ENCODE measurements around the gene SELENON.

SELENON gene

DNA sequence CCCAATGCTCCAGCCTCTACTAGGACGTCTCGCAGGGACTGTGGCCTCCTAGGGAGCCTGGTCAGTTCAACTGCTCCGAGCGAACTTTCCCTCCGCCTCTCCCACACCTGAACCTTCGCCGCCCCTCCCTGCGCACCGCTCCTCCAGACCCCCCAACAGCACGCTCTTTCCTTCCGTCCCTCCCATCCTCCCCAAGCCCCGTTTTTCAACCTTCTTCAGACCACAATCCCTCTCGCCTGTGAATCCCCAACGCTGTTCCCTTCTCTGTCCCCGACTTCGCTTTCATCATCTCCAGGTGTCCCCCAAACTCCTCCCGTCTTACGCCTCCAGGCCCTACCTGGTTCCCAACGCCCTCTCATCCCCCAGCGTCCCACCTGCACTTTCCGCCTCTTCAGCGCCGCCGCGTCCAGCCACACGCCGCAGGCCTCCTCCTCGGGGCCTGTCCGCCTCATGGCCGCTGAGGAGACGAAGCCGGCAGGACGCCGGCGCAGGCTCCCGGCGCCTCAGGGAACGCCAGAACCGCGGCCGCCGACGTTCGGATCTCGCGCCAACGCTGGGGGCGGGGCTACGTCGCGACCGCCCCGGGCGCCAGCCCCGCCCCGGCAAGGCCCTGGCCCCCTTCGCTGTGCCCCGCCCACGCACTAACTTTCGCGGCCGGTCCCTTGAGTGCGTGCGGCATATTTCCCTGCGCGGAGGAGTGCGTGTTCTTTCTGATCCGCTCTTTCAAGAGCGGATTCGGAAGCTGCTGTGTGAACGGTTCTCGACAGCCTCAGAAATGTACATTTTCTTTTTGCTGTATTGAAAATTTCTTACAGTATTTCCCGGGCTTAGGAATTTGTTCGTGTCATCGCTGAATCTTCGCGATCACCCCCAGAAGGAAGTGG lies 59.2 kb downstream of the SELENON start, which contains the start of gene AUNIP:
TSS of gene AUNIP (minus strand) at position 552 of the 884 bp plus-strand sequence. CDS start at position 452, 100 bp downstream.
- Histone ChIP-seq H3K79me2 (ENCODE audit: insufficient read depth, low read length) (peaks cover 14% of the 10 kb centered on the region), H2AFZ (ENCODE audit: low read length) (peak within 1 kb of the TSS; percentile 68; the same call in 1 of the 2 replicates)

DNA sequence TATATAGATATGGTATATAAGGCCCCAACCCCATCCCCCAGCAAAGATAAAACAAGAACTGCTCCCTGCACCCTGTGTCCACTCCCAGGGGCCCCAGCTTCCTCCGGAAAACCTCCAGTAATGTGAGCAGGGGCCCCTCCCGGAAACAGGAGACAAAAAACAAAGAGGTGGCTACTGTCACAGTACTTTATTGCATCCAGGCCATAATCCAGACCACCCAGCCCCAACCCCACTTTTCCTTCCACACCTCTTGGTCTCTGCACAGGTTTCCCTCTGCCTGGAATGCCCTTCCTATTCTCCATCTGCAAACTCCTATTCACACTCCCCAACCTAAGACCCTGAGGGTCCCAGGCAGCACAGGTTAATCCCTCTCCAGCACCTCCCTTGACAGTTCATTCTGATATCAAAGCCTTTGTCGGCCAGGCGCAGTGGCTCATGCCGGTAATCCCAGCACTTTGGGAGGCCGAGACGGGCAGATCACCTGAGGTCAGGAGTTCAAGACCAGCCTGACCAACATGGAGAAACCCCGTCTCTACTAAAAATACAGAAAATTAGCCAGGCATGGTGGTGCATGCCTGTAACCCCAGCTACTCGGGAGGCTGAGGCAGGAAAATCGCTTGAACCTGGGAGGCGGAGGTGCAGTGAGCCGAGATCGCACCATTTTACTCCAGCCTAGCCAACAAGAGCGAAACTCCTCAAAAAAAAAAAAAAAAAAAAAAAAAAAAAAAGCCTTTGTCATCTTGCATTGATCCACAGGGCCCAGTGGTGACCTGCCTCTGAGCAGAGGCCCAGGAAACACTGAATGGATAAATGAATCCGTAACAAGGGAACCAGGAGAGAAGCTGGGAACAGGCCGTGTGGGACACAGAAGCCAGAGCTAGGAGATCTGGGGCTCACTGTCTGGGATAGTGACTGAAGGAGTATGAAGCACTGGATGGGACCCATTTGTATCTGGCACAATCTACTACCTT lies 61.6 kb downstream of the SELENON start:
- no peaks in the 10 kb centered on the region; the same call in 1 of the 2 replicates for H3K36me3 ChIP-seq (ENCODE audit: insufficient read depth, low read length)
- no peak overlapping the region for H3K4me2 ChIP-seq (ENCODE audit: low read length)
- H3K27me3 ChIP-seq (ENCODE audit: insufficient read depth, low read length) = no peaks in the 10 kb centered on the region
- H4K20me1 ChIP-seq (ENCODE audit: insufficient read depth, low read length) = no peaks in the 10 kb centered on the region
- no peak overlapping the region for H3K27ac ChIP-seq (ENCODE audit: low read depth, low read length, poor library complexity, severe bottlenecking)
- no peaks in the 10 kb centered on the region for H3F3A ChIP-seq (ENCODE audit: insufficient read depth, low read length)
- H3K79me2 ChIP-seq (ENCODE audit: insufficient read depth, low read length) = peaks cover 10% of the 10 kb centered on the region
- H3K9ac ChIP-seq (ENCODE audit: low read length) = no peak overlapping the region
- no peaks in the 10 kb centered on the region for H3K9me3 ChIP-seq (ENCODE audit: low read length)
- no peak for TF ChIP-seq EZH2 (IDR thresholded peaks at IDR 0.05; ENCODE audit: borderline replicate concordance, low read length)
- TF ChIP-seq CTCF (IDR thresholded peaks at IDR 0.05; ENCODE audit: low read length) = no peak
- H2AFZ ChIP-seq (ENCODE audit: low read length) = no peak overlapping the region
- peaks cover 13% of the 10 kb centered on the region for H3K4me1 ChIP-seq (ENCODE audit: insufficient read depth, low read length, severe bottlenecking)
- no peaks in the 10 kb centered on the region for H3K9me2 ChIP-seq (ENCODE audit: low read depth, low read length)
- no peak overlapping the region for H3K4me3 ChIP-seq (ENCODE audit: low read depth, low read length, poor library complexity, severe bottlenecking)

More for the DNA sequence above, 59.2 kb downstream of the SELENON start, which contains the start of gene AUNIP:
- TF ChIP-seq CTCF (IDR thresholded peaks at IDR 0.05; ENCODE audit: low read length) (no peak), EZH2 (IDR thresholded peaks at IDR 0.05; ENCODE audit: borderline replicate concordance, low read length) (no peak)
- H3K9ac ChIP-seq (ENCODE audit: low read length) = peak within 1 kb of the TSS; percentile 93
- H3K27me3 ChIP-seq (ENCODE audit: insufficient read depth, low read length) = no peaks in the 10 kb centered on the region
- no peaks in the 10 kb centered on the region for H3K9me3 ChIP-seq (ENCODE audit: low read length)
- H3F3A ChIP-seq (ENCODE audit: insufficient read depth, low read length) = no peaks in the 10 kb centered on the region
- H3K27ac ChIP-seq (ENCODE audit: low read depth, low read length, poor library complexity, severe bottlenecking) = peak within 1 kb of the TSS; percentile 20
- H3K4me2 ChIP-seq (ENCODE audit: low read length) = peak within 1 kb of the TSS; percentile 100
- no peaks in the 10 kb centered on the region for H4K20me1 ChIP-seq (ENCODE audit: insufficient read depth, low read length)
- H3K4me1 ChIP-seq (ENCODE audit: insufficient read depth, low read length, severe bottlenecking) = peaks cover 13% of the 10 kb centered on the region
- H3K36me3 ChIP-seq (ENCODE audit: insufficient read depth, low read length) = no peaks in the 10 kb centered on the region; the same call in 1 of the 2 replicates
- peak within 1 kb of the TSS; percentile 97 for H3K4me3 ChIP-seq (ENCODE audit: low read depth, low read length, poor library complexity, severe bottlenecking)
- no peaks in the 10 kb centered on the region for H3K9me2 ChIP-seq (ENCODE audit: low read depth, low read length)

DNA sequence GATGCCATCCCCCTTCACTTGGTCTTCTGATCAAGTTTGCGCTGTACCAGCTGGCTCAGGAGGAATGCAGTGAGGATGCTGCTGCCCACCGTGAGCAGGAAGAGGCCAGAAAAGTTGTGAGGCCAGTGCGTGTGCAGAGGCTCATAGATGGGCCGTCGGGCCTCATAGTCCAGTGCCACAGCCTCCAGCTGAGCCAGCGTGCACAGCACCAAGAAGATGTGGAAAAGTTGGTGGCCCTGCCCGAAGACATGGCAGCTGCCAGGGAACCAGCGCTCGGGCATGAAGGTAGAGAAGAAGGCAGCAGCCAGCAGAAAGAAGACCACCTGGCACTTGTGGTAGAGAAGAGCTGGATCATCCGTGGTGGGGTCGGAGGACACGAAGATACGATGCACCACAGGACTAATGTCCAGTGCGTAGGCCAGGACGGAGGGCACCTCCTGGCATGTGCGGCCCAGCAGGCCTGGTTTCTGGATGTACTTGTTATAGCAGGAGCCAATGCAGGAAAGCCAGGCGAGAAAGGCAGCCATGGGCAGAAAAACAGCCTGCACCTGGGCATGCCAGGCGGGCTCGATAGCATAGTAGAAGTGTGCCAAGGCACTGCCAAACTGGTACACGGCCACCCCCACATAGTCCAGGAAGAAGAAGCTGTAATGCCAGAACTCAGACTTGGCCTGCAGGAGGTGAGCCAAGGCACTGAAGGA lies 62.9 kb downstream of the SELENON start:
- Histone ChIP-seq H3K9me3 (ENCODE audit: low read length) (no peaks in the 10 kb centered on the region), H3F3A (ENCODE audit: insufficient read depth, low read length) (no peaks in the 10 kb centered on the region), H3K27ac (ENCODE audit: low read depth, low read length, poor library complexity, severe bottlenecking) (no peak overlapping the region), H3K4me1 (ENCODE audit: insufficient read depth, low read length, severe bottlenecking) (peaks cover 13% of the 10 kb centered on the region), H2AFZ (ENCODE audit: low read length) (no peak overlapping the region), H3K4me3 (ENCODE audit: low read depth, low read length, poor library complexity, severe bottlenecking) (no peak overlapping the region), H3K36me3 (ENCODE audit: insufficient read depth, low read length) (no peaks in the 10 kb centered on the region; the same call in 1 of the 2 replicates), H3K79me2 (ENCODE audit: insufficient read depth, low read length) (peaks cover 10% of the 10 kb centered on the region), H4K20me1 (ENCODE audit: insufficient read depth, low read length) (no peaks in the 10 kb centered on the region), H3K4me2 (ENCODE audit: low read length) (no peak overlapping the region), H3K9ac (ENCODE audit: low read length) (no peak overlapping the region), H3K27me3 (ENCODE audit: insufficient read depth, low read length) (no peaks in the 10 kb centered on the region), H3K9me2 (ENCODE audit: low read depth, low read length) (no peaks in the 10 kb centered on the region)
- TF ChIP-seq EZH2 (IDR thresholded peaks at IDR 0.05; ENCODE audit: borderline replicate concordance, low read length) = no peak
- no peak for TF ChIP-seq CTCF (IDR thresholded peaks at IDR 0.05; ENCODE audit: low read length)

All from OCI-LY1 (cell line).